ENCODE data around the gene EXOC4. TPM values are rescaled to one million over a fixed set of nuclear protein-coding genes. Genes with fewer than 3 reads are reported as not detected.

The EXOC4 gene
- total and polyA plus RNA-seq, 12 donors, result 7.5 to 41.7 (median 34.6) TPM

GRCh38 chr7:133619491-133619890 lies 366.6 kb downstream of the EXOC4 start:
- intact Hi-C loops (cut with DNase I), result no loop called here
- H3K36me3 ChIP-seq, result no peaks in the 10 kb centered on the region
- no peaks in the 10 kb centered on the region for H3K9me3 ChIP-seq
- no peaks in the 10 kb centered on the region for H3K4me1 ChIP-seq
- no peak overlapping the region for H3K27ac ChIP-seq
- TF ChIP-seq CTCF (IDR thresholded peaks at IDR 0.05), result no peak
- DNase-seq (no peak), ATAC-seq (no peak)
- 94 to 95% methylated on average over 2 of the region's 2 CpGs for WGBS, 2 donors
- no peak overlapping the region for H3K4me3 ChIP-seq
- no peaks in the 10 kb centered on the region for H3K27me3 ChIP-seq

DNA sequence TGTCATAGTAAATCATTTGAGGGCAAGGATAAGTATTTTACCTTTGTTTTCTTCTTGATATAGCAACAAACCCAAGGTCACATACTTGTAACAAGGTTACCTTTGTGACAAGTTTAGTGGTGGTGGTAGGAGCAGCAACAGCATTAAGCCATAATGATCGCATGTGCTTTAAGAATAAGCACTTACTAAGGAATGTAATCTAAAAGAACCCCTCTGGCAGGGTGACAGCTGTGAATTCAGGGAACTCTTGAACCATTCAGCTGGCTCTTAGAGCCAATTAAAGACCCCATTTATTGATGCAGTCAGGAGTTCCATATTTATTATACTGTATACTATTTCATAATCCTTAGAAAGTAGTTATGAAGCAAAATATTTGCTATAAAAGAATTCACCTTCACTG lies 370.8 kb downstream of the EXOC4 start:
- no peaks in the 10 kb centered on the region for H3K36me3 ChIP-seq
- no peak overlapping the region for H3K27ac ChIP-seq
- H3K9me3 ChIP-seq, result no peaks in the 10 kb centered on the region
- ATAC-seq (no peak), DNase-seq (no peak)
- H3K4me3 ChIP-seq, result no peak overlapping the region
- TF ChIP-seq CTCF (IDR thresholded peaks at IDR 0.05), result no peak
- no peaks in the 10 kb centered on the region for H3K4me1 ChIP-seq
- WGBS, 2 donors, result 57 to 76% methylated on average over 1 of the region's 1 CpG
- intact Hi-C loops (cut with DNase I), result no loop called here
- H3K27me3 ChIP-seq, result no peaks in the 10 kb centered on the region

DNA sequence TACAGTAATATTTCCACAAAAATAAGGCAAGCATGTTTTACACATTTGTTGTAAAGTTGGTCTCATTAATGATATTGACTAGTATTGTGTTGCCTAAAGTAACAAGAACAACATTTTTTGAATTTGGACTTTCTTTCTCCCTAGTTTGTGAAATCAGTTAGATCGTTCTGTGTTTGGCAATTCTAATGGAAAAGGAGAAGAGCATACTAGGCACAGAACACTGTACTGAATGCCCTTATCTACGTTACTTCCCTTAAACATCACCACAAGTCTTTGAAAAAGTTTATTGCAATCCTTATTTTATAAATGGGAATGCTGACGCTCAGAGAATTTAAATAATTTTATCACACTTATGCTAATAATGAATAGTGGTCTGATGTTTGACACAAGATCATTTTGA lies 372.2 kb downstream of the EXOC4 start:
- TF ChIP-seq CTCF (IDR thresholded peaks at IDR 0.05), result no peak
- no peak for ATAC-seq
- Histone ChIP-seq H3K36me3 (peaks cover 0 to 4% (median 3%) of the 10 kb centered on the region in 9 donors), H3K27me3 (no peaks in the 10 kb centered on the region), H3K4me3 (no peak overlapping the region), H3K9me3 (no peaks in the 10 kb centered on the region), H3K27ac (no peak overlapping the region), H3K4me1 (no peaks in the 10 kb centered on the region)
- intact Hi-C loops (cut with DNase I), result no loop called here
- whole genome bisulfite sequencing, 2 donors, result 84 to 91% methylated on average over 3 of the region's 3 CpGs
- DNase-seq, result no peak

- WGBS, 2 donors, result 67 to 74% methylated on average over 5 of the region's 5 CpGs
- no peak for ATAC-seq
Measured at GRCh38 chr7:133629701-133630100, 376.8 kb downstream of the EXOC4 start.

More at GRCh38 chr7:133629701-133630100, 376.8 kb downstream of the EXOC4 start:
- Histone ChIP-seq H3K4me3 (no peak overlapping the region), H3K9me3 (peaks cover 0 to 16% (median 3%) of the 10 kb centered on the region in 11 donors), H3K4me1 (peaks cover 0 to 8% (median 0%) of the 10 kb centered on the region in 9 donors), H3K27ac (no peak overlapping the region), H3K36me3 (peaks cover 0 to 28% (median 12%) of the 10 kb centered on the region in 9 donors), H3K27me3 (no peaks in the 10 kb centered on the region)
- no peak for TF ChIP-seq CTCF (IDR thresholded peaks at IDR 0.05)
- no peak for DNase-seq
- intact Hi-C loops (cut with DNase I), result no loop called here

Measured in heart right ventricle (tissue), 16 donors.